Embryonic facial prominence (tissue), 1 donor: ENCODE results near the gene EEIG1.

Experiments used
- DNase-seq: peaks from one replicate; pipeline ENCODE4 v3.0.0-alpha.2; 2016; ENCODE audit errors: extremely low spot score

EEIG1 gene

GRCh38 chr9:127974769-127975261, 6.0 kb downstream of the EEIG1 start:
- DNase-seq: no peak

DNA sequence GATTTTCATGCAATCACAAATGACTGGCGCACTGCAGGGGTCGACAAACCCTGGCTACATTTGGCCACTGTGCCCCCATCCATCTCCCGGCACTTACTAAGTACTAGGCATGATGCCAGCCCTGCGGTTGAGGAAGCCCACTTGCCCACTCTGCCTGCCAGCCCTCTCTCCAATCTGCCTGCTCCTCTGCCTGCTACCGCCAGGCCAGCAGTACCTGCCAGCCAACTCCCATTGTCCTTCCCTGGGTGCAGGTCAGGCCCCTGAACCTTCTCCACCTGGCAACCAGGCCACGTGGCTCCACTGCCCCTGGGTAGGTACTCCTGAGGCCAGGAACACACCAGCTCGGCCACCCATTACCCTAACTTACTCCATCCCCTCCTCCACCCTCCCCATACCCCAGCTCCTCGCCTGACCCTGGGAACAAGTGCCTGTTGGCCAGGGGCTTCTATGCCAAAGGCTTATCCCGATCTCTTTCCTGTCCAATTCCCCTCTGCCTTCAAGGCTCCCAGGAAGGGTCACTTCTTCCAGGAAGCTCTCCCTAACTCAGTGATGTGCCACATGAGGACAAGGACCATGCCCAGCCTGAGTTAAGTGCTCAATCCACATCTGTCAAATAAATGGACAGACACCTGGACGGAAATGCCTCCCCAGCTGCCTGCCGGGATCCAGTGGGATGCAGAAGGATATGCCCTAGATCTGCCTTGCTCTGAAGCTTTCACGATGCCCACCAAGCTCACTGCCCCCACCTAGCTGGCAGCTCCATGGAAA, 6.6 kb downstream of the EEIG1 start:
- DNase-seq: no peak

DNA sequence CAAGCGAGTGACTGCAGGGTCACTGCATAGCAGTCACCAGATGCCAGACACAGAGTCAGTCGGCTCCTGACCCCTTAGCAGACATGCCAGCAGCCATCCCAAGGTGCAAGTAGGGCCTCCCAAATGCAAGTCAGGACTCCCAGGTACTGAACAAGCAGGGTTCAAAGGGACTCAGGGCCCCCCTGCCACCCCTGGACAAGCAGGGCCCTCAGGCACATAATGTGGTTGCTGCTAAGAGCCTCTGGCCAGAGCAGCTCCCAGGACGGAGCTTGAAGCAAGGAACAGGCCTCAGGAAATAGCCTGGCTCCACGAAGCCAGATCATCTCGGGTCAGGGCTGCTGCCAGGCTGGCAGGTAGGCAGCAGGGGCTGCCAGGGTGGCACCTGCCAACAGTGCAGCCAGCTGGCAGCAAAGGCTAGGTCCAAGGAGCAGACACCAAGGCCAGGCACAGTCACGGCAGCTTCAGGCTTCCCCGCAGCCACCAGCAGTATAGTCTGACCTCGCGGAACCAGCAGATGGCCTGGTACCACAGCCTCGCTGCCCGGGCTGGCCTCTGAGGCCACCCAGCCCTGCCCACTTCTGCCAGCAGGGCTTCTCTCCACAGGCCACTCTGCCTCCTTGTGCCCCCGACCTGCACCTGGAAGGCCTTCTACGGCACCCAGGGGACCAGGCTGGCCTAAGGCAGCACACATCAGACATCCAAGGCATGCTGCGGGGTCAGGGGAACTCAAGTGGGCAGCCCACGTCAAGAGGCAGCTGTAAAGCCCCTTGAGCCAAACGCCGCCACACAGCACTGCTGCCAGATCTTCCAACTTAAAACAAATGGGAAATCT, 7.4 kb downstream of the EEIG1 start:
- no peak for DNase-seq

GRCh38 chr9:127972236-127972871, 8.4 kb downstream of the EEIG1 start:
- DNase-seq: no peak

DNA sequence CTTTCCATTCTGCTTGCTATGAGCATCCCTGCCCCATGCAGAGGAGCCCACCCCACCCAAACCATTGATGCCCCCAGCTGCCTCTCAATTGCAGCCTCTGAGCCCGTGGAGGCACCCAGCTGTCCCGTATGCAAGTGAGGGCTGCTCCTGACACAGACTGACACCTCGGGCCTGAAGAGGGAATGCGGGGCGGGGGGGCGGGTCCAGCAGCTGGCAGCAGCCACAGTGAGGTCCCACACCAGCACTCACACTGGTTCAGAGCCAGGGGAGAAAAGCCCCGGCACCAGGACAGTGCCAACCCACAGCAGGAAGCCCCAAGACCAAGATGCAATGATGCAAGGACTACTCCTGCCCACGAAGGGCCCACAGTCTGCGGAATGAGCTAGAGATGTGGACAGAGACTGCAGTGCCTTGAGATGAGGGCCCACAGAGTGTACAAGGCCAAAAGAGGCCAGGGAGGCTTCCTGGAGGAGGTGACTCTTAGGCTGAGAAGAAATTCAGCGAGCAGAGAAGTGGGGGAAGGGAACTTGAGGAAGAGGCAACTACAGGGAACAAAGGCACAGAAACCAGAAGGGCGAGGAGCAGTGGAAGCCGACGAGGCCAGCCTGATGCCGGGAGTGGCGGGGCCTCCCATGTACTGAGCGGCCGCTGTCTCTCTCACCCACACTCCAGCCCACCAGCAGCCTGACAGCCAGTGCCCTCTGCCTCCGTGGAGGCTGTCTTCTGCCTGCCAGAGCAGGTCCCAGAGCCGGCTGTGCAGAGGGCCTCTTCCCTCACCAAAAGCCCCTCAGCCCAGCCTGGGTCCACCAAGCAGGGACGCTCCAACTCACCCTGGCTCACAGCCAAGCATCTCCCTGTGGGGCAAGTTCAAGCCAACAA, 9.2 kb downstream of the EEIG1 start:
- DNase-seq: no peak

GRCh38 chr9:127970401-127971313, 10.1 kb downstream of the EEIG1 start:
- DNase-seq: no peak

GRCh38 chr9:127968700-127969383, 11.9 kb downstream of the EEIG1 start:
- no peak for DNase-seq

DNA sequence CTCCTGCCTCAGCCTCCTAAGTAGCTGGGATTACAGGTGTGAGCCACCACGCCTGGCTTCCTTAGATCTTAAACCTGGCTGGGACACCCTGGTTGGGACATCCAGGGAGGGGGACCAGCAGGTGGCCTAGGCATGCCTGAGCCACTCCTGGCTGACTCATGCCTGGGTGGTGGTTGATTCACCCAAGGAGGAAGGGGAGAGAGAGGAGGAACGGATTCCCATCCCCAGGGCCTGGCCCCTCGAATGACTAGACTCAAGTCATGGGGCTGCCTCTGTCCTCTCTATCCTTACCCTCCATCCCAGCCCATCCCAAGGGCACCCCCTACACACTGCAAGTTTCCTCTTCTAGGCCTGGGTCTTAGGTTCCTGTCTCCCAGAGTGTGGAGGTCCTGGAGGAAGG, 12.7 kb downstream of the EEIG1 start:
- DNase-seq: no peak

GRCh38 chr9:127967151-127967809, 13.5 kb downstream of the EEIG1 start:
- DNase-seq: no peak

- DNase-seq: no peak
Observed at GRCh38 chr9:127966416-127967150, 14.2 kb downstream of the EEIG1 start.

GRCh38 chr9:127965953-127966352, 14.8 kb downstream of the EEIG1 start:
- no peak for DNase-seq

DNA sequence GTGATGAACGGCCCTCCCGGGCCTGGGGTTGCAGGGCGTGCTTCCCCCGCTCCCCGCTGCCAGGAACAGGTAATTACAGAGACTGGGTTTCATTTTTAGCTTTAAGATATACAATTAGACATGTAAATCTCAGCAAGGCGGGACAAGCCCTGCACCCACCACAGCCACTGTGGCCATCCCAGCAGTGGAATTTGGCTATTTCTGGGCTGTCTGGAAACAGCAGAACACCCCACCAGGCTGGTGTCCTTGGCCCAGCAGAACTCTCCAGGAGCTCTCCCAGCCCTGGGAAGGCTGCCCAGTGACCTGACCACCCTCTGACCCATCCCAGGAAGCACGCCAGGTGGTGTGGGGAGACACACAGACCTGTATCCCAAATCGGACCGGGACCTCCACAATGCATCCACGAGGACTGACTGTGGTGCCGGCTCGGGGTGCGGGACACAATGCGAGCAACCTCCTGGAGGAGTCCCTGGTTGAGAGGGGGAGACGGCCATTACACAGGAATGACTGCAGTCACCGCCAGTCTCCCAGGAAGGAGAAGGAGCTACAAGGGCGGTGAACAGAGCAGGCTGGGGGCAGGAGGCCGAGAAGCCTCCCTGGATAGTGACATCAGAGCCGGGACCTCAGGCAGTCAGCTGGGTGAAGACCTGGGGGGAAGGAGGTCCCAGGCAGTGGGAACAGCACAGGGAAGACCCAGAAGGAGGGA, 17.3 kb downstream of the EEIG1 start:
- no peak for DNase-seq

DNA sequence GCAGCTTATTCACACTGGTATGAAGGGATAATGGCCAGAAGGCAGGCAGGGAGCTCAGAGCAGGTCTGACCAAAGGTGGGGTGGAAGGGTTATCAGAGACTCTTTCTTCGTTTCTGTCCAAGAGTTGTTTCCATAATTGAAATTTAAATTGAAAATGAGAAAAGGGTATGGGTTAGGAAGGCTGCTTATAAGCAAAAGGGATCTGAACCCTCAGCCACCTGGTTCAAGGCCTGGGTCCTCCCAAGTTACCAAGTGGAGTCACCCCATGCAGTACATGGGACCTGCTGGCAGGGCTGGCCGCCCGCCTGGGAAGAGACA, 17.8 kb downstream of the EEIG1 start:
- DNase-seq: no peak

DNA sequence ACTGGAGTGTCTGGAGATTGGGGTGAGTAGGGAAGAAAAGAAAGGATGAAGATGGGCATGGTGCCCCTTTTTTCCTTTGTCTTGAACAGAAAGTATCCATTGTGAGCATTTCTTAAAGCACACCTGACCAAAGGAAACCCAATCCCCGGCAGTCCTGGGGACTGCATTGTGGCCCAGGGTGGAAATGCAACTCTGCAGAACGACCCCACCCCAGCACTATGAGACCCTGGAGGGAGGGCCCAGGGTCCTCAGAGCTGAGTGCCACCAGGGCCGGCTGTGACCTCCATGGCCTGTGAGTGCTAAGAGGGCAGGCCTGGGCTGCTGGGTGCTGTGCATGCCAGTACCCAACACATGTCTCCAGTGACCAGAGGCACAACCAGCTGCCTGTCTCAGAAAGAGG, 18.5 kb downstream of the EEIG1 start:
- no peak for DNase-seq

- DNase-seq: no peak
Observed at GRCh38 chr9:127961613-127962155, 19.1 kb downstream of the EEIG1 start.

DNA sequence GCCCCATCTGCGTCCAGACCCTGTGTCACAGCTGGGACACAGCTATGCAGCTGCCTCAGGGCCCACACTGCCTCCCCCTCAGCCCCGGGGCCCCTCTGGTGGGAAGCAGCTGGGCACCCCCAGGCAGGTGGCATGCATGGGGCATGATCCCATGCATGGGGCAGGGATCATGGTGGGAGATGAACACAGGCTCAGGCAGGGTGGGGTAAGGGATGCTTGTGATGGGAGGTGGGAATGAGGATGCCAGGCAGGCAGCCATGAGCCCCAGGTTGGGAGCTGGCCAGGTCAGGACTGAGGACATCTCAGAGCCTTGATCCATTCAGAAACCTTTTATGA, 19.7 kb downstream of the EEIG1 start:
- no peak for DNase-seq

- no peak for DNase-seq
Observed at GRCh38 chr9:127960410-127961154, 20.2 kb downstream of the EEIG1 start.
